CD4-positive, alpha-beta T cell (primary cell): Measurements from ENCODE around the gene RSPH9. TPM values are rescaled to one million over a fixed set of nuclear protein-coding genes. Genes with fewer than 3 reads are reported as not detected.

Experiments
- ATAC-seq: fragments of 200-7000 bp; cut with Tn5 transposase; one replicate; pipeline ENCODE4 v1.10.0; 2022; ENCODE audit warnings: mild to moderate bottlenecking; ENCODE audit not compliant: poor library complexity
- CTCF ChIA-PET: fragments of 350-600 bp; sonication (Branson Sonifier 250); formaldehyde crosslinking; loops from one replicate; lab custom pipeline; 2021; ENCODE audit warnings: antibody characterized with exemption, inconsistent platforms; lab: Charles Lee
- POLR2A ChIA-PET: fragments of 350-600 bp; sonication (Branson Sonifier 250); formaldehyde crosslinking; loops from one replicate; lab custom pipeline; 2021; ENCODE audit warnings: antibody characterized with exemption, inconsistent platforms; lab: Charles Lee
- DNase-seq, 14 experiments: peaks; one replicate each; pipeline ENCODE4 v3.0.0-alpha.2; 2013 to 2020; ENCODE audit warnings: mixed read lengths in 2 of 14
- H3K27ac ChIP-seq, 2 donors: one replicate each; pipeline versions ENCODE4 v1.5.1 to v1.7.0; 2013; ENCODE audit warnings: low read length in 2 of 2, low read depth in 1 of 2, mild to moderate bottlenecking in 1 of 2
- H3K27me3 ChIP-seq, 2 experiments: 1 replicate in 1 of 2; 2 replicates in 1 of 2; pipeline versions ENCODE4 v1.6.1 to v1.7.0; 2013; ENCODE audit warnings: low read length in 2 of 2, control low read depth in 1 of 2, mild to moderate bottlenecking in 1 of 2, moderate library complexity in 1 of 2; ENCODE audit not compliant: insufficient read depth in 2 of 2, control insufficient read depth in 1 of 2
- H3K36me3 ChIP-seq: one replicate; pipeline ENCODE4 v1.6.1; 2013; ENCODE audit warnings: low read length, control low read depth; ENCODE audit not compliant: insufficient read depth
- H3K4me1 ChIP-seq: one replicate; pipeline ENCODE4 v1.6.1; 2013; ENCODE audit warnings: low read length, control low read depth; ENCODE audit not compliant: insufficient read depth
- H3K4me3 ChIP-seq: one replicate; pipeline ENCODE4 v1.5.1; 2013; ENCODE audit warnings: mild to moderate bottlenecking, low read length, moderate library complexity
- H3K9me3 ChIP-seq, 2 experiments: 1 replicate in 1 of 2; 2 replicates in 1 of 2; pipeline versions ENCODE4 v1.6.1 to v1.7.0; 2013; ENCODE audit warnings: low read length in 2 of 2, mild to moderate bottlenecking in 2 of 2, control low read depth in 1 of 2, moderate library complexity in 1 of 2; ENCODE audit not compliant: control insufficient read depth in 1 of 2, insufficient read depth in 1 of 2
- H3K27ac Mint-ChIP-seq: one replicate; pipeline ENCODE4 v1.8.0; 2020; ENCODE audit warnings: mixed read lengths
- H3K27me3 Mint-ChIP-seq: one replicate; pipeline ENCODE4 v1.8.0; 2021; ENCODE audit warnings: mixed read lengths
- H3K36me3 Mint-ChIP-seq: one replicate; pipeline ENCODE4 v1.8.0; 2021; ENCODE audit warnings: low read depth, mixed read lengths
- H3K4me1 Mint-ChIP-seq: one replicate; pipeline ENCODE4 v1.8.0; 2021; ENCODE audit warnings: low read depth, mixed read lengths
- H3K4me3 Mint-ChIP-seq: one replicate; pipeline ENCODE4 v1.8.0; 2020; ENCODE audit warnings: mild to moderate bottlenecking, mixed read lengths
- H3K9me3 Mint-ChIP-seq: one replicate; pipeline ENCODE4 v1.8.0; 2020; ENCODE audit warnings: mixed read lengths
- intact Hi-C, 2 experiments: fragments of 100-400 bp; cut with DNase I in 1 of 2; cut with micrococcal nuclease in 1 of 2; formaldehyde crosslinking; loops; one replicate each; pipeline versions ENCODE4 v1.15.1 to v1.9.0; 2023 to 2025; cut with DNase I, micrococcal nuclease
- polyA plus RNA-seq, 2 donors: library from polyadenylated mRNA; unstranded; fragments of 120-200 nt; gene quantifications; one replicate each; pipeline ENCODE4 v1.2.1, GENCODE V29; 2013
- total RNA-seq, 174 experiments: library from RNA in 2 of 174; stranded (reverse) in 2 of 174; gene quantifications; one replicate each; pipeline ENCODE4 v1.2.3 and lab custom pipeline; 2021 to 2026
- TF ChIP-seq, protein P1 (sequence below): fragments of 200-600 bp; IDR thresholded peaks from one replicate; pipeline ENCODE4 v1.8.0; 2022; ENCODE audit warnings: antibody characterized with exemption, mild to moderate bottlenecking

The RSPH9 gene
- not detected for total RNA-seq
- polyA plus RNA-seq (2013, experiment 1 of 2): 0.27 TPM
- 0.46 TPM for polyA plus RNA-seq (2013, experiment 2 of 2)
- 0 to 0.54 (median 0.05) reads per million in 172 experiments for total RNA-seq (lab: John Stamatoyannopoulos, UW)

DNA sequence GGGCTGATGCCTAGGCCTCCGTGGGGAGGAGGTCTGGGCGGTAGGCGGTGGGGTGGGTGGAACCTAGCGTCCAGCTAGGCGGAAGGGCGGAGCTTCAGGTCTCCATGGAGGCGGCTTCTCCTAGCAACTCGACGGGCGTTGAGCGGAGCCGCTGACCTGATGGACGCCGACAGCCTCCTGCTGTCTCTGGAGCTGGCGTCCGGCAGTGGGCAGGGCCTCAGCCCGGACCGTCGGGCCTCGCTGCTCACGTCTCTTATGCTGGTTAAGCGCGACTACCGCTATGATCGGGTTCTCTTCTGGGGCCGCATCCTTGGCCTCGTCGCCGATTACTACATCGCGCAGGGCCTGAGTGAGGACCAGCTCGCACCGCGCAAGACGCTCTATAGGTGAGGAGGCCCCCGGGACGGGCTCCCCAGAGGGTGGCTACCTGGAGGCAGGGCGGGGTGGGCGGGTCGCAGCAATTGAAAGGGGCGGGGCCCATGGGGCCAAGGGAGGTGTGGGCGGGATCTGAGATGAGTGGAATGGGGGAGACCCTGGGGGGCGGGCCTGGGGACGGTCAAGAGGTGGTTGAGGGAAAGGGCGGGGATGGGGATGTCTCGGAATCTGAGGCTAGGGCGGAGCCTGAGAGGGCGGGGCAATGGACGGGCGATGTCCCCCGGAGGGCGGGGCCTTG lies at the start of gene RSPH9:
Gene RSPH9 (plus strand): TSS at position 97 of the 673 bp plus-strand sequence. CDS start 63 bp downstream, at position 160.
- no peak within 1 kb of the TSS for H3K27ac ChIP-seq
- intact Hi-C loops: no loop called here
- H3K4me3 ChIP-seq: peak within 1 kb of the TSS; percentile 55
- H3K4me3 Mint-ChIP-seq: peak within 1 kb of the TSS; percentile 86
- no peaks in the 10 kb centered on the region for H3K9me3 Mint-ChIP-seq
- ATAC-seq (peak; percentile 86), DNase-seq (peak; percentile 29 to 81 (median 53))
- H3K27ac Mint-ChIP-seq: peak within 1 kb of the TSS; percentile 67
- H3K27me3 ChIP-seq: no peaks in the 10 kb centered on the region
- H3K27me3 Mint-ChIP-seq: no peaks in the 10 kb centered on the region
- TF ChIP-seq, protein P1, sequence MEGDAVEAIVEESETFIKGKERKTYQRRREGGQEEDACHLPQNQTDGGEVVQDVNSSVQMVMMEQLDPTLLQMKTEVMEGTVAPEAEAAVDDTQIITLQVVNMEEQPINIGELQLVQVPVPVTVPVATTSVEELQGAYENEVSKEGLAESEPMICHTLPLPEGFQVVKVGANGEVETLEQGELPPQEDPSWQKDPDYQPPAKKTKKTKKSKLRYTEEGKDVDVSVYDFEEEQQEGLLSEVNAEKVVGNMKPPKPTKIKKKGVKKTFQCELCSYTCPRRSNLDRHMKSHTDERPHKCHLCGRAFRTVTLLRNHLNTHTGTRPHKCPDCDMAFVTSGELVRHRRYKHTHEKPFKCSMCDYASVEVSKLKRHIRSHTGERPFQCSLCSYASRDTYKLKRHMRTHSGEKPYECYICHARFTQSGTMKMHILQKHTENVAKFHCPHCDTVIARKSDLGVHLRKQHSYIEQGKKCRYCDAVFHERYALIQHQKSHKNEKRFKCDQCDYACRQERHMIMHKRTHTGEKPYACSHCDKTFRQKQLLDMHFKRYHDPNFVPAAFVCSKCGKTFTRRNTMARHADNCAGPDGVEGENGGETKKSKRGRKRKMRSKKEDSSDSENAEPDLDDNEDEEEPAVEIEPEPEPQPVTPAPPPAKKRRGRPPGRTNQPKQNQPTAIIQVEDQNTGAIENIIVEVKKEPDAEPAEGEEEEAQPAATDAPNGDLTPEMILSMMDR: no peak
- ChIA-PET POLR2A (interaction anchor here (1.1 to 1.8 kb wide), 3 partner anchors 9 to 21 kb away, joined by 3 to 19 read pairs (median 10); partner anchors contain the start of genes GTPBP2 and MAD2L1BP), CTCF (interaction anchor here (1.3 kb wide), 1 partner anchor 22 kb away, joined by 6 read pairs; no protein-coding TSS in a partner anchor)
- H3K36me3 ChIP-seq: peaks cover 21% of the 10 kb centered on the region
- H3K9me3 ChIP-seq: no peaks in the 10 kb centered on the region
- peaks cover 40% of the 10 kb centered on the region for H3K4me1 Mint-ChIP-seq
- peaks cover 27% of the 10 kb centered on the region for H3K36me3 Mint-ChIP-seq
- H3K4me1 ChIP-seq: peaks cover 15% of the 10 kb centered on the region

- no peak overlapping the region for H3K27ac Mint-ChIP-seq
- no peak for DNase-seq
- H3K4me3 Mint-ChIP-seq: no peak overlapping the region
- H3K4me1 ChIP-seq: no peaks in the 10 kb centered on the region
- H3K36me3 Mint-ChIP-seq: peaks cover 58% of the 10 kb centered on the region
- H3K4me1 Mint-ChIP-seq: no peaks in the 10 kb centered on the region
- H3K27ac ChIP-seq: no peak overlapping the region
- H3K9me3 ChIP-seq: no peaks in the 10 kb centered on the region
- TF ChIP-seq, protein P1: no peak
- no peaks in the 10 kb centered on the region for H3K27me3 ChIP-seq
- ChIA-PET POLR2A (no interaction called here), CTCF (interaction anchor here (0.6 kb wide), 1 partner anchor 9 kb away, joined by 3 read pairs; no protein-coding TSS in a partner anchor)
- no peak for ATAC-seq
- H3K36me3 ChIP-seq: peaks cover 64% of the 10 kb centered on the region
- intact Hi-C loops: loop anchor here in 1 of 2 experiments (10.0 kb wide), 1 partner anchor 164 kb away; no protein-coding TSS in a partner anchor
- no peaks in the 10 kb centered on the region for H3K9me3 Mint-ChIP-seq
- no peaks in the 10 kb centered on the region for H3K27me3 Mint-ChIP-seq
- no peak overlapping the region for H3K4me3 ChIP-seq
Measured at GRCh38 chr6:43600595-43600994, 44.2 kb upstream of the RSPH9 start.

DNA sequence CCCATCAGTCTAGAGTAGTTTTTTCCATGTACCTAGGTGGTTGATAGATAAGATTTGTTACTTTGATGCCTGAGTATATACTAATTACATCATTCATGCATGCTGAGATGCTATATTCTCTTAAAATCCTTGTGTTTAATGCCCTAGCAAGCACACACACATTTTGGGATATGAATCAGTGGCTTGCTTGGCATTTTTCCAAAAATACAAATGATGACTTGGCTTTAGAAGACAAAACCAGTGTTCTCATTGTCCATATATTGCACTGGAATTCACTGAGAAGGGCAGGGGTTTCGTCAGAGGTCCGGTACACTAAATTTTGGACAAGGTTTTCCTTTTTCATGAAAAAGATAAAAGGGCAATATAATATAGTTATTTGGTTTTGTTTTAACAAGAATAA lies 40.7 kb upstream of the RSPH9 start:
- no peaks in the 10 kb centered on the region for H3K4me1 Mint-ChIP-seq
- Histone ChIP-seq H3K27me3 (no peaks in the 10 kb centered on the region), H3K9me3 (no peaks in the 10 kb centered on the region), H3K36me3 (peaks cover 63% of the 10 kb centered on the region), H3K27ac (no peak overlapping the region), H3K4me1 (no peaks in the 10 kb centered on the region), H3K4me3 (no peak overlapping the region)
- H3K36me3 Mint-ChIP-seq: peaks cover 64% of the 10 kb centered on the region
- TF ChIP-seq, protein P1: no peak
- intact Hi-C loops: loop anchor here in 1 of 2 experiments (10.0 kb wide), 1 partner anchor 161 kb away; no protein-coding TSS in a partner anchor
- ChIA-PET POLR2A (no interaction called here), CTCF (no interaction called here)
- H3K9me3 Mint-ChIP-seq: no peaks in the 10 kb centered on the region
- no peak for ATAC-seq
- H3K4me3 Mint-ChIP-seq: no peak overlapping the region
- no peak overlapping the region for H3K27ac Mint-ChIP-seq
- H3K27me3 Mint-ChIP-seq: no peaks in the 10 kb centered on the region
- no peak for DNase-seq
